GM12878 (cell line): Measurements from ENCODE around the gene PDCD7. TPM values are rescaled to one million over a fixed set of nuclear protein-coding genes. Genes with fewer than 3 reads are reported as not detected.

Experiments used
- ASH2L ChIP-seq: fragments of 300-600, 200-600 bp; sonication (generic); IDR thresholded peaks from 2 replicates; pipeline ENCODE4 v1.6.1; 2017; ENCODE audit warnings: low read depth, mild to moderate bottlenecking, borderline replicate concordance
- BACH1 ChIP-seq: fragments of 450-650 bp; IDR thresholded peaks from 2 replicates; pipeline ENCODE4 v1.6.1; 2017; ENCODE audit warnings: mild to moderate bottlenecking, borderline replicate concordance
- BCL11A ChIP-seq: IDR thresholded peaks from 2 replicates; pipeline ENCODE4 v1.6.1; 2011; ENCODE audit warnings: low read depth, low read length
- BHLHE40 ChIP-seq, 2 experiments: fragments of 450-650 bp in 1 of 2; IDR thresholded peaks; 2 replicates each; pipeline ENCODE4 v1.6.1; 2011 to 2017; ENCODE audit warnings: low read depth in 2 of 2, borderline replicate concordance in 1 of 2, improper control_type of control experiment in 1 of 2, low read length in 1 of 2, mild to moderate bottlenecking in 1 of 2
- CEBPB ChIP-seq, 2 experiments: fragments of 150-350 bp in 1 of 2; IDR thresholded peaks; 2 replicates each; pipeline ENCODE4 v1.6.1; 2012 to 2014; ENCODE audit warnings: low read depth in 2 of 2, low read length in 2 of 2, borderline replicate concordance in 1 of 2, inconsistent platforms in 1 of 2
- CREM ChIP-seq: IDR thresholded peaks from 2 replicates; pipeline ENCODE4 v1.6.1; 2014; ENCODE audit warnings: antibody characterized with exemption, low read depth
- E2F8 ChIP-seq: fragments of 450-650 bp; IDR thresholded peaks from 2 replicates; pipeline ENCODE4 v1.6.1; 2018; ENCODE audit warnings: mild to moderate bottlenecking, low read depth, moderate library complexity; ENCODE audit not compliant: partially characterized antibody
- GABPA ChIP-seq: IDR thresholded peaks from 2 replicates; pipeline ENCODE4 v1.6.1; 2014; ENCODE audit warnings: antibody characterized with exemption, low read depth, mild to moderate bottlenecking, inconsistent platforms
- IKZF1 ChIP-seq: fragments of 450-650 bp; conservative IDR thresholded peaks from 2 replicates; pipeline ENCODE4 v1.6.1; 2017; ENCODE audit warnings: antibody characterized with exemption, mild to moderate bottlenecking
- MEF2A ChIP-seq: IDR thresholded peaks from 2 replicates; pipeline ENCODE4 v1.6.1; 2011; ENCODE audit warnings: low read depth, mild to moderate bottlenecking, low read length, moderate library complexity; ENCODE audit not compliant: insufficient read depth
- MTA2 ChIP-seq: fragments of 450-650 bp; IDR thresholded peaks from 2 replicates; pipeline ENCODE4 v1.6.1; 2016; ENCODE audit warnings: low read depth, mild to moderate bottlenecking, moderate library complexity
- NBN ChIP-seq: fragments of 450-650 bp; IDR thresholded peaks from 2 replicates; pipeline ENCODE4 v1.6.1; 2016
- NR2C1 ChIP-seq: fragments of 450-650 bp; IDR thresholded peaks from 2 replicates; pipeline ENCODE4 v1.6.1; 2017; ENCODE audit warnings: antibody characterized with exemption, mild to moderate bottlenecking, moderate library complexity
- PAX8 ChIP-seq: fragments of 450-650 bp; IDR thresholded peaks from 2 replicates; pipeline ENCODE4 v1.6.1; 2017; ENCODE audit warnings: mild to moderate bottlenecking, moderate library complexity
- POLR2AphosphoS2 ChIP-seq: IDR thresholded peaks from 2 replicates; pipeline ENCODE4 v1.6.1; 2011; ENCODE audit warnings: low read depth, mild to moderate bottlenecking, low read length, improper control_type of control experiment, moderate library complexity
- SIX5 ChIP-seq: IDR thresholded peaks from 2 replicates; pipeline ENCODE4 v1.6.1; 2011; ENCODE audit warnings: mild to moderate bottlenecking, low read depth, low read length, moderate library complexity; ENCODE audit not compliant: severe bottlenecking
- TCF12 ChIP-seq: IDR thresholded peaks from 2 replicates; pipeline ENCODE4 v1.6.1; 2011; ENCODE audit warnings: low read depth, mild to moderate bottlenecking, low read length
- YY1 ChIP-seq: IDR thresholded peaks from 2 replicates; pipeline ENCODE4 v1.6.1; 2011; ENCODE audit warnings: low read depth, mild to moderate bottlenecking, low read length
- ZBED1 ChIP-seq: IDR thresholded peaks from 2 replicates; pipeline ENCODE4 v1.6.1; 2016; ENCODE audit warnings: borderline replicate concordance
- ZNF207 ChIP-seq: fragments of 450-650 bp; IDR thresholded peaks from 2 replicates; pipeline ENCODE4 v1.6.1; 2014; ENCODE audit warnings: antibody characterized with exemption, mild to moderate bottlenecking, borderline replicate concordance
- polyA plus RNA-seq, 11 experiments: library from polyadenylated mRNA; depleted of rRNA in 4 of 11; unstranded in 6 of 11; stranded (reverse) in 5 of 11; fragments of >200 nt; fragmentation: Nextera tagmentation in 4 of 11; fragmentation: Illumina TruSeq in 1 of 11; extraction: Ambion mirVana in 4 of 11; extraction: Trizol in 1 of 11; gene quantifications; 1 replicate in 1 of 11; 2 replicates in 10 of 11; pipeline versions ENCODE4 v1.2.1 to v1.2.3, GENCODE V29; 2011 to 2016; ENCODE audit warnings: inconsistent platforms in 2 of 11, missing spikeins in 2 of 11, low read depth in 1 of 11
- total RNA-seq, 4 experiments: library from RNA; depleted of rRNA in 3 of 4; stranded (reverse); fragments of >200 nt in 3 of 4; fragmentation: Illumina TruSeq in 1 of 4; extraction: Trizol in 1 of 4; gene quantifications; 2 replicates each; pipeline versions ENCODE4 v1.2.1 to v1.2.3, GENCODE V29; 2013 to 2021
- TF ChIP-seq, protein P1 (sequence below): IDR thresholded peaks from 2 replicates; pipeline ENCODE4 v1.6.1; 2012; ENCODE audit warnings: mild to moderate bottlenecking, low read depth, low read length
- TF ChIP-seq, protein P2 (sequence below): IDR thresholded peaks from 2 replicates; pipeline ENCODE4 v1.6.1; 2012; ENCODE audit warnings: low read depth, low read length, improper control_type of control experiment
- TF ChIP-seq, protein P3 (sequence below): IDR thresholded peaks from 2 replicates; pipeline ENCODE4 v1.6.1; 2011; ENCODE audit warnings: low read depth, mild to moderate bottlenecking, low read length, moderate library complexity, borderline replicate concordance; ENCODE audit errors: extremely low read depth

Gene PDCD7
- total and polyA plus RNA-seq, 10 of the 15 experiments (the other 5 are each of a cell fraction or from before 2014, with no cell fraction given), result 4.2 to 24.2 (median 13.4) TPM

- peak; percentile 93; the same call in 1 of the 2 replicates for TF ChIP-seq POLR2AphosphoS2
- 0 out of 2 replicates have a peak, but pooled peaks have one; percentile 42 for TF ChIP-seq ZNF207
- peak; percentile 99 for TF ChIP-seq CREM
- TF ChIP-seq NBN, result peak; percentile 89
- no peak for TF ChIP-seq BCL11A
- no peak for TF ChIP-seq MEF2A
- TF ChIP-seq SIX5, result peak; percentile 56
- TF ChIP-seq E2F8, result peak; percentile 61
- TF ChIP-seq YY1, result peak; percentile 66; the same call in 1 of the 2 replicates
- no peak for TF ChIP-seq CEBPB (IDR thresholded peaks at IDR 0.05; ENCODE audit: borderline replicate concordance in 1 of 2, low read depth in 2 of 2, low read length in 2 of 2)
- 0 out of 2 replicates have a peak, but pooled peaks have one; percentile 14 for TF ChIP-seq MTA2
- TF ChIP-seq, protein P1, sequence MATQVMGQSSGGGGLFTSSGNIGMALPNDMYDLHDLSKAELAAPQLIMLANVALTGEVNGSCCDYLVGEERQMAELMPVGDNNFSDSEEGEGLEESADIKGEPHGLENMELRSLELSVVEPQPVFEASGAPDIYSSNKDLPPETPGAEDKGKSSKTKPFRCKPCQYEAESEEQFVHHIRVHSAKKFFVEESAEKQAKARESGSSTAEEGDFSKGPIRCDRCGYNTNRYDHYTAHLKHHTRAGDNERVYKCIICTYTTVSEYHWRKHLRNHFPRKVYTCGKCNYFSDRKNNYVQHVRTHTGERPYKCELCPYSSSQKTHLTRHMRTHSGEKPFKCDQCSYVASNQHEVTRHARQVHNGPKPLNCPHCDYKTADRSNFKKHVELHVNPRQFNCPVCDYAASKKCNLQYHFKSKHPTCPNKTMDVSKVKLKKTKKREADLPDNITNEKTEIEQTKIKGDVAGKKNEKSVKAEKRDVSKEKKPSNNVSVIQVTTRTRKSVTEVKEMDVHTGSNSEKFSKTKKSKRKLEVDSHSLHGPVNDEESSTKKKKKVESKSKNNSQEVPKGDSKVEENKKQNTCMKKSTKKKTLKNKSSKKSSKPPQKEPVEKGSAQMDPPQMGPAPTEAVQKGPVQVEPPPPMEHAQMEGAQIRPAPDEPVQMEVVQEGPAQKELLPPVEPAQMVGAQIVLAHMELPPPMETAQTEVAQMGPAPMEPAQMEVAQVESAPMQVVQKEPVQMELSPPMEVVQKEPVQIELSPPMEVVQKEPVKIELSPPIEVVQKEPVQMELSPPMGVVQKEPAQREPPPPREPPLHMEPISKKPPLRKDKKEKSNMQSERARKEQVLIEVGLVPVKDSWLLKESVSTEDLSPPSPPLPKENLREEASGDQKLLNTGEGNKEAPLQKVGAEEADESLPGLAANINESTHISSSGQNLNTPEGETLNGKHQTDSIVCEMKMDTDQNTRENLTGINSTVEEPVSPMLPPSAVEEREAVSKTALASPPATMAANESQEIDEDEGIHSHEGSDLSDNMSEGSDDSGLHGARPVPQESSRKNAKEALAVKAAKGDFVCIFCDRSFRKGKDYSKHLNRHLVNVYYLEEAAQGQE, result 0 out of 2 replicates have a peak, but pooled peaks have one; percentile 26
- peak; percentile 93 for TF ChIP-seq GABPA
- peak; percentile 76; the same call in 1 of the 2 replicates for TF ChIP-seq ASH2L
- TF ChIP-seq, protein P2, sequence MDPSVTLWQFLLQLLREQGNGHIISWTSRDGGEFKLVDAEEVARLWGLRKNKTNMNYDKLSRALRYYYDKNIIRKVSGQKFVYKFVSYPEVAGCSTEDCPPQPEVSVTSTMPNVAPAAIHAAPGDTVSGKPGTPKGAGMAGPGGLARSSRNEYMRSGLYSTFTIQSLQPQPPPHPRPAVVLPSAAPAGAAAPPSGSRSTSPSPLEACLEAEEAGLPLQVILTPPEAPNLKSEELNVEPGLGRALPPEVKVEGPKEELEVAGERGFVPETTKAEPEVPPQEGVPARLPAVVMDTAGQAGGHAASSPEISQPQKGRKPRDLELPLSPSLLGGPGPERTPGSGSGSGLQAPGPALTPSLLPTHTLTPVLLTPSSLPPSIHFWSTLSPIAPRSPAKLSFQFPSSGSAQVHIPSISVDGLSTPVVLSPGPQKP, result peak; percentile 90
- TF ChIP-seq BHLHE40 (IDR thresholded peaks at IDR 0.05; ENCODE audit: borderline replicate concordance in 1 of 2, low read depth in 2 of 2, low read length in 1 of 2), result peak in 1 of 2 experiments; percentile 8; a peak in 1 of 4 replicates
- TF ChIP-seq BACH1, result 0 out of 2 replicates have a peak, but pooled peaks have one; percentile 1
- 0 out of 2 replicates have a peak, but pooled peaks have one; percentile 21 for TF ChIP-seq ZBED1
- peak; percentile 92 for TF ChIP-seq NR2C1
- peak; percentile 73 for TF ChIP-seq IKZF1
- peak; percentile 37; the same call in 1 of the 2 replicates for TF ChIP-seq PAX8
- TF ChIP-seq TCF12, result peak; percentile 24; the same call in 1 of the 2 replicates
- TF ChIP-seq, protein P3, sequence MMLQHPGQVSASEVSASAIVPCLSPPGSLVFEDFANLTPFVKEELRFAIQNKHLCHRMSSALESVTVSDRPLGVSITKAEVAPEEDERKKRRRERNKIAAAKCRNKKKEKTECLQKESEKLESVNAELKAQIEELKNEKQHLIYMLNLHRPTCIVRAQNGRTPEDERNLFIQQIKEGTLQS, result peak; percentile 49; the same call in 1 of the 2 replicates
Observed at GRCh38 chr15:65133548-65134200, at the start of gene PDCD7 (continued).
